Kasumi-1 (cell line): ENCODE data around the gene DCP1A.
"Not testable (repeated sequence)": the region's sequence is repeated elsewhere in the genome, so short reads cannot be mapped to it uniquely, and the experiment has no call there.

Source experiments
- DNase-seq, 2 experiments: peaks; one replicate each; lab custom pipeline; 2025; lab: John Stamatoyannopoulos, UW

The DCP1A gene

GRCh38 chr3:53264718-53265117, 82.6 kb downstream of the DCP1A start:
- DNase-seq = no peak

GRCh38 chr3:53263907-53264306, 83.4 kb downstream of the DCP1A start:
- no peak for DNase-seq

GRCh38 chr3:53261712-53262111, 85.6 kb downstream of the DCP1A start:
- no peak for DNase-seq

- no peak for DNase-seq
These were observed 87.0 kb downstream of the DCP1A start for GRCh38 chr3:53260286-53260785.

GRCh38 chr3:53259427-53260259, 87.7 kb downstream of the DCP1A start:
- DNase-seq = no peak

- no peak for DNase-seq
These were observed 88.5 kb downstream of the DCP1A start for GRCh38 chr3:53258600-53259426.

- DNase-seq = no peak
These were observed 89.9 kb downstream of the DCP1A start for GRCh38 chr3:53257465-53257864.

- DNase-seq = no peak
These were observed 90.7 kb downstream of the DCP1A start for GRCh38 chr3:53256704-53257055.

- peak; percentile 63 to 78 for DNase-seq
These were observed 91.3 kb downstream of the DCP1A start, which contains the start of gene TKT for GRCh38 chr3:53255775-53256703. Gene TKT (minus strand): TSS chr3:53256022. CDS start chr3:53255942, 80 bp downstream.

- DNase-seq = no peak
These were observed 91.9 kb downstream of the DCP1A start for GRCh38 chr3:53255423-53255774.

GRCh38 chr3:53254509-53255422, 92.6 kb downstream of the DCP1A start:
- peak; percentile 42 to 49 for DNase-seq

- no peak for DNase-seq
These were observed 93.4 kb downstream of the DCP1A start for GRCh38 chr3:53253707-53254508.

- not testable (repeated sequence) for DNase-seq
These were observed 94.4 kb downstream of the DCP1A start for GRCh38 chr3:53252947-53253322.

- peak; percentile 43 to 60 for DNase-seq
These were observed 95.0 kb downstream of the DCP1A start for GRCh38 chr3:53252096-53252946.

GRCh38 chr3:53250881-53251605, 96.3 kb downstream of the DCP1A start:
- no peak for DNase-seq

GRCh38 chr3:53250453-53250852, 96.9 kb downstream of the DCP1A start:
- no peak for DNase-seq

GRCh38 chr3:53248161-53248560, 99.2 kb downstream of the DCP1A start:
- no peak for DNase-seq

GRCh38 chr3:53247619-53248018, 99.7 kb downstream of the DCP1A start:
- no peak for DNase-seq
